GM19463 (cell line): ENCODE results near the gene PACRG.
"Not testable (repeated sequence)": the region's sequence is repeated elsewhere in the genome, so short reads cannot be mapped to it uniquely, and the experiment has no call there.

ENCODE experiments used
- ATAC-seq: cut with Tn5 transposase; IDR thresholded peaks from one replicate; pipeline ENCODE4 v1.9.1; 2021; ENCODE audit warnings: mild to moderate bottlenecking, moderate library complexity; ENCODE audit not compliant: unreplicated experiment

Gene PACRG

DNA sequence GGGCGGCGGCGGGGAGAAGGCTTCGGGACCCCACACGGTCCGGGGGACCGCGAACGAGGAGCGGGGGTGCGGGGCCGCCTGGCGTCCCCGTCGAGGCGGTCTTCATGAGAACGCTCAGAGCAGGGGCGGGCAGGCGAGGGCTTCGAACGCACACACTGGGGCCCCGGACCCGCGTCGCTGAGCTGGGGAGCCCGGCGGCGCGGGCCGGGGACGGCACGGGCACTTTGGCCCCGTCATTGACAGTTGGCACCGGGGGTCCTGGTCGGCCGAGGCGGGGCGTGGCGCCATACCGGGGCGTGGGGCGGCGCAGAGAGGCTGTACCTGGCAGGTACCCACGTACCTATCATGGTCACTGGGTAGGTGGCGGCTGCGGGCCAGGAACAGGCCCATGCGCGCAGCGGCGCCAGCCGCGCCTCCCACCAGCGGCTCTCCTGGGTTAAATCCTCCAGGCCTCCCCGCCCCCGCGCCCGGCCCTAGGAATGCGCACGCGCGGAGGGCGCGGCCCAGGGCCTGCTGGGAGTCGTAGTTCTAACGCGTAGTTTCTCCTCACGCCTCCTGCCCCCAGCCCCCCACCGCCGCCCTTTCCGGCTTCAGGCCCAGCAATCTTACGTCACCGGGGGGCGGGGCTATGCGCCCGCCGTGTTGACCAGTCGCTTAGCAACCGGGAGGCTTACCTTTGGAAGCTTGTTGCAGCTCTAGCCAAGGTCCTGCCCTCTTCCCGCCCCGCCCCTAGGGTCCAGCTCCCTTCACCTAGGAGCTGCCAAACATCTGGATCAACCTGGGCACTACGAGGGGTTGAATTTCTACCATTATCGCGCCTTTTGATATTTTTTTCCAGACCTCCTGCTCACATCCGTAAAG lies at the start of gene PACRG, which contains the start of gene PRKN:
Gene PACRG (plus strand): TSS at position 653 of the 861 bp plus-strand sequence.
Gene PRKN (minus strand): TSS at position 445 of the 861 bp plus-strand sequence.
- peak; percentile 97 for ATAC-seq

DNA sequence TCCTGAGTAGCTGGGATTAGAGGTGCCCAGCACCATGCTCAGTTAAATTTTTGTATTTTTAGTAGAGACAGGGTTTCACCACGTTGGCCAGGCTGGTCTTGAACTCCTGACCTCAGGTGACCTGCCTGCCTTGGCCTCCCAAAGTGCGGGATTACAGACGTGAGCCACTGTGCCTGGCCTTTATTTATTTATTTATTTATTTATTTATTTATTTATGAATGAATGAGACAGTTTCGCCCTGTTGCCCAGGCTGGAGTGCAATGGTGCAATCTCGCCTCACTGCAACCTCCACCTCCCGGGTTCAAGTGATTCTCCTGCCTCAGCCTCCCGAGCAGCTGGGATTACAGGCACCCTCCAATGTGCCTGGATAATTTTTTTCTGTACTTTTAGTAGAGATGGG lies 48.9 kb upstream of the PACRG start:
- not testable (repeated sequence) for ATAC-seq

DNA sequence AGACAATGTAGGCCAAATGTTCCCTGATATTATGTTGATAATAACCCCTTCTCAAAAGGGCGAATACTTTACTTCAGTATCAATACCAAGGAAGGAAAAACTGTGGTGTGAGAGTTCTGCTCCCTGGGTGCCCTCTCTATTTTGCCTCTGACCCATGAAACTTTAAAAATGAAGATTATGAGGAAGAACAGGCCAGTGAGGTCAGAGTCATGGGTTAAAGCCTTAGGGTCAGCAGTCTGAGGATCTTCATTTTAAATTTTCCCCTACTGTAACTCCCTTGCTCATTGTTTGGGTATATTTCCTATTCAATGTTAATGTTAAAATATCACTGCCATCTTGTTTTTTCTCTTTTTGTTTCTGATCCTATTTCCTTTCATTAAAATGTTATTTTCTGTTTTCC lies 48.1 kb upstream of the PACRG start:
- ATAC-seq = no peak

DNA sequence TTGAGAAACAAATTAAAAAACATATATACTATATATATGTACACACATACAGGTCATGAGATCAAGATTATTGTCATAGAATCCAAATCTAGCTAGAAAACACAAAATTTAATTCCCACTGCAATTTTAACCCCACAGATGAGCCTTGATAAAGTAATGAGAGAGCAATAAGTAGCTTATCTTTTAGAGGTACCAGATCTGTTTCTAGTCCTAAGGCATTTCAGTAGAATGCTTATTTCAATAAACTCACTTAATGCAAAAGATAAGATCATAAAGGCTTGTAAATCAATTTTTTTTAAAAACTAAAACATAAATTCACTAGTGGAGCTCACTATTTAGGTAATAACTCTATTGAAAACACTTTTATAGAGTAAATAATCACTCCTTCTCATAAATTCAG lies 47.4 kb upstream of the PACRG start:
- no peak for ATAC-seq

DNA sequence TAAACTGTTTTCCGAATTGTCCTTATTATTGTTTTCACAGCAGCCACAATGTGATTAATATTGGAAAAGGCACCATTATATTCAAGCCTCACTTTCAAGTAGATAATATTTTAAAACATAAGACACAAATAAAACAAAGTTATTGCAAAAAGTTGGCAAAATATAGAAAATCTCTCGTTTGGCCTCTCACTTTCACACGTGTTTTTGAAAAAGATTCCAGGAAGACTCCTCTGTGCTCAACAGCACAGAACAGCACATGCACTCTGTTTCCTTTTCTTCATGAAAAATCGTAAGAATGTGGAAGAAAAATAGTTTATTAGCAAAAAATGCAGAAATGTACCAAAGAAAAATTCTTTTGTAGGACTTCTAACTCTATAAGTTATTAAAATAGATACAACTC lies 46.9 kb upstream of the PACRG start:
- no peak for ATAC-seq

DNA sequence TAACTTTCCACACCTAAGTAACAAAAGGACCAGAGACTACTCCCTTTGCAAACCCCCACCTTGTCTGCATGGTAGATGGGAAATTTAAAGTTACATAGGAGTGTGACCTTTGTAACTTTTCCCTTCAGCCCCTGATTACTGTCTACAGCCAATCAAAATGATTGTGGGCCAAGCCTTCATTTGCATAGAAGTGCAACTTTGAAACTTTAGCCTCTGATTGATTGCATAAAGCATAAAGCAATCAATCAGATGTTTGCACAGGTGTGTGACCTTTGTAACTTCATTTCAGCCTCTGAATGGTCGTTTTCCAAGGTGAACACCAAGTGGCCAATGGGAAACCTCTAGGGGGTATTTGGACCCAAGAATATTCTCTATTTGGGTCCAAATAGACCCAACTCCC lies 46.3 kb upstream of the PACRG start:
- no peak for ATAC-seq

DNA sequence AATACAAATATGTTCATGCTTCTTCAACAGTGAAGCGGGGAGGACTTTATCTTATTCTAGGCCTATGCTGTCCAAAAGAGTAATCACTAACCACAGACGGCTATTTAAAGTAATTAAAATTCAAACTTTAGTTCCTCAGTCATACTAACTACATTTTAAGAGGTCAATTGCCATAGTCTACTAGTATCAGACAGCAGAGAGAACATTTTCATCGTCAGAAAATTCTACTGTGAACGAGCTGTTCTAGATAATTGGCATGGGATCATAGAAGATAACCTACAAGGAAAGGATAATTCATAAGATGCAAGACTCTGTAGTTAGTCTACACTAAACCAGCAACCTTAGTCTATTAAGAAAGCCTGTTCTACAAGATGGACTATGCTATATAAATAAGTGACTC lies 44.6 kb upstream of the PACRG start:
- no peak for ATAC-seq

DNA sequence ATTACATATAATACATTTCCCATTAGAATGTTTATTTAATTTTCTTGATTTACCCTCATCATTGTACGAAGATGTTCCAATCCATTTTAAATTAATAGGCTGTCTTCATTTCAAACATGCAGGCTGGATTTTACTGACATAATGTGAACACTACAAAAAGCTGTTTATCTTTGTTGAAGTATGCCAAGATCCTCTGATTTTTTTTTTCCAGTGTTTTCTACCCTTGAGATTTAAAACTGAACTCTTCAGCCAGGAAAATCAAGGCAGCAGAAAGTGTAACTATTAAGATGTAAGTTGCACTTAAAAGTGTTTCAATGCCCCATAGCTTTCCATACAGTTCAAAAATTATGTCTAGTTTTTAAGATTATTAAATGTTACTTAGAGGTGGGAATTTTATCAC lies 43.7 kb upstream of the PACRG start:
- ATAC-seq = no peak

DNA sequence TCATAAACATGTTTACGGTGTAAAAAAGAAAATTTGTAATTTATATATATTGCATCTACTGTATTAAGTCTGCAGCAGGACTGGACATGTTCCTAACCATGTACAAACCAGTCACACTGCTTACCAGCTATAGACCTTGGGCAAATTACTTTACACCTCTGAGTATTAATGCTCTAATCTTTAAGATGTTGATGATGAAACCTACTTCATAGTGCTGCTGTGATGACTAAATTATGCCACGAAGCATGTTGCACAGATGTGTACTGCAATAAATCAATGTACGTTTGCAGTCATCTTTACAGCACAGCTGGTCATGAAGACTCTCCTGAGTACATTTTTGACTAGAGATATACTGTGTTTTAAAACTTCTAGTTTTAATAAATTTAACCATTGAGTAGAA lies 42.8 kb upstream of the PACRG start:
- ATAC-seq = no peak

DNA sequence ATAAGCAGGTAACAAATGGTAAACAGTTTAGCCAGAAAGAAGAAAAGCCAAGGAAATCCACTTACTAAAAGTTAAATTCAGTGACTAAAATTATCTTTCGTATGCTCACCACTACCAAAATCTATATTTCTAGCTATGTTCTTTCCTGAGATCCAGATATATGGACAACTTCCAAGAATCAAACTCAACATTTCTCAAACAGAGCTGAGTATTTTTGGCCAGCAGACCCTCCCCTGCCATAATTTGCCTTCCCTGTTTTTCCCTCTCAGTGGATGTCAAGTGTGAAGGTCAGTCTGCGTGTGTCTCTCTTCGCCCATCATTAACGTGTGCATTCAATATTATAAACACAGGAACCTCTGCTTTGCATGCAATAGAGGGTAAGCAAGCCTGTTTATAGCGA lies 42.2 kb upstream of the PACRG start:
- no peak for ATAC-seq

DNA sequence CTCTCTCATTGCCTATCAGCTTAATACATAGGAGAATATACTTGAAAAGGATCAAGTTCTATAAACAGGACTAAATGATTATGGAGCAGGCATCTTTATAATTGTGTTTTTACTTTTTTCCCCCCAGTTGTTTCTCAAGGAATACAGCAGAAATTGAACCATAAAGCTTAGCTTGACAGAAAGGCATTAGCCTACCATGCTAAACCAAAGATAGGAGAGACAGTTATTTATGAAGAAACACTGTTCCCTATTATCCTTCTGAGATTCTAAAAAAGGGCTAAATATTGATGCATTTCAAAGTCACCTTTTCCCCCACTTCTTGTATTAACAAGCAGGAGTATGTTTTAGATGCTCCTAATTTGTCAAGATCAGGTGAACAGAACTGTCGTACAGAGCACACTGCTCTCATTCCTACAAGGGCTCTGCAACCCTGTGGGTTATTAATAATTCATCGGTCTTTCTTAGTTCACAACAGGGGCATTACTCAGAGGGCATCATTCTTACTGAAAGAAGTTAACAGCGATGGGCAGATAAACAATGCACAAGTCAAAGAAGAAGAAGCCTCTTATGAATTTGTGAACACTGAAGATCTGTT lies 38.9 kb upstream of the PACRG start:
- ATAC-seq = no peak

DNA sequence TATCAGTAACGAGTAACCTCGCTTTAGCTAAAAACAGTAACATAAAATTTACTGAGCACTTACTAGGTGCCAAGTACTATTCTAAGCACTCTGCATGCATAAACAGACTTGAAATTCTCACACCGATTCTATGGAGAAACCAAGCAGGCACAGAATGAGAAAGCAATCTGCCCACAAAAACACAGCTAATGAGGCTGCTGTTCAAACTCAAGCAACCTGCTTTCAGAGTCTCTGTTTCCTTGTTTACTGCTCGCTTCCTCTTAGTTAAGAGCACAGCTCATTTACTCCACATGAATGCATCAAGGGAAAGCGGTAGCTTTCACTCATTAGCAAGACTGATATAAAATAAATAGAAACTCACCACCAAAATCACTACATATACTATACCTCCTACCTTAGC lies 37.6 kb upstream of the PACRG start:
- ATAC-seq = no peak

DNA sequence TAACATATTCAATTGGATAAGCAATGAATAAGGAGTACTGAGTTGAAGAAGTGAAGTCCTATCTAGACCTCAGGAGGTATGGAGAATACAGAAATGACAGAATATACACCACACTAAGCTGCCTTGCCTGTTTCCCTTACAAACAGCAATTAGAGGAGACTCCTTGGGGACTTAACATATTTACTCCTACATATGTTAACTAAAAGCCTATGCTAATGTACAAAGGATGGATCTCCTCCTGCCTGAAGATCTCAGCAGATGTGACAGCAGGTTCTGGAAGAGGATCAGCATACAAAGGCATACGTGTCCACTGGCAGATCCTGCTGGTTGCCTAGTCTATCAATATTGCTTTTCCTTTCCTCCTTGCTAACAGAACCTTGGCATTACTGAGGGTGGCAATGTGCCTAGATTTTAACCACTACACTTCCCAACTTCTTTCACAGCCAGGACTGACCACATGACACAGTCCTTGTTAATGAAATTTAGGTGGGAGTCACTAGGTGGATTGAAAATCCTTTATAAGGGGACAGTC lies 29.8 kb upstream of the PACRG start:
- no peak for ATAC-seq

DNA sequence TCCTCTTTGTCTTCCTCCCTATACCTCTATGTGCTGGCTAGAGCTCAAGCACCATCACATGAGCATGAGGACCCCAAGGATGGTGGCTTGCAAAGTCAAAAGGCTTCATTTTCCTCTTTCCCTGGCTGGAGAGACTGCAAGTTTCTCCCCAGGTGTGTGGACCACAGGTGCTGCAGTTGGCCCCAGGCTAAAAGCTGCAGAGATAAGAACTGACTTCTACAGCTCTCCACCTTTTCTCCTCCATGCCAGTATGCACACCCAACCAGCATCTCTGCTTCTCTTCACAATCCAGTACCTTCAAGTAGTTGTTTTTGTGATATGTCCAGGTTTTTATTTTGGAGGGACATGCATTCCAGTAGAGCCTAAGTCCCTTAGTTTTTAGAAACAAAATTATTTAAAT lies 29.3 kb upstream of the PACRG start:
- no peak for ATAC-seq

DNA sequence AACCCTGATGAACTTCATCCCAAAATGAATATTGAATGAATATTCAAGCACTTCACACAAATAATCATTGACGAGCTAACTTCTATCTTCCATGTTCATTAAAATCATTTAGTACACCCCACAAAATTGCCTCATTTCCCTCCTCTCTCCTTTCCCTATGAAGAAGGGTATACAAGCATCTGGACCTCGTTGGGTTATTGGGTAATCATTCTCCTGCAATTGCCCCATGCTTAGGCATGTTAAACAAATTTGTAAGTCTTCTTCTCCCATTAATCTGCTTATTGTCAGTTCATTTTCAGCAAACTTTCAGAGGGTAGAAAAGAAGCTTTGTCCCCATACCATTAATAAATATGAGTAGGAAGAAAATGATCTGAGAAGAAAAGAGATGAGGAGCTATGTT lies 27.8 kb upstream of the PACRG start:
- no peak for ATAC-seq

DNA sequence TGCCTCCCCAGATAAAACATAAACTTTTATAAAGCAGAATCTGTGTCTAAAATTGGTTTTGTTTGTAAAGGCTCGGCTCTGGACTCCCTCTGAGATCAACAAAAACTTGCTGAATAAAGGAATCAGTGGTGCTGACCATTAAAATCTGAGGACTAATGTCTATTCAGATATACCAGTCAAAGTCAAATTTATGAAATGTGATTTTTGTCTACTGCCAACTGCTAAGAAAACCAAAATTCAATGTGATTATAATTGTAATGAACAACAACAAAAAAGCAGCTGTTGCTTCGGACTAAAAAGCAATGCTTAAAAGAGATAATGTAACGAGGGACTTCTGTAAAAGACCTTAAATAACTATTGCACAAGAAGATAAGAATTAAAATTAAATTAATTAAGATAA lies 26.8 kb upstream of the PACRG start:
- ATAC-seq = no peak

DNA sequence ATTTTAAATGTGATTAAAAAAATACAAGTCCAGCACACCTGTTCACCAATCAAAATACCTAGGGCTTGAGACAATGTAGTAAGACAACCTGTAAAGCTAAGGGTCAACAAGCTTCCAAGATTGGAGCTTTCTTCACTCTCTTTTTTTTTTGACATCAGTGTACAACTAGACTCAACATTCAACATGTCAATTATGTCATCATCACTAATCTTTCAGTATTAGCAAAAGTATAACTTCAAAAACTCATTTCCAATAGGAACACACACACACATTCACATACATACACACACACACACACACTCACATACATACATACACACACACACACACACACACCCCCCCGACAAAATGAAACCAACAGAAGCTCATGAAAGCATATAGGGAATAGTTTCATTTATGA lies 26.2 kb upstream of the PACRG start:
- no peak for ATAC-seq

DNA sequence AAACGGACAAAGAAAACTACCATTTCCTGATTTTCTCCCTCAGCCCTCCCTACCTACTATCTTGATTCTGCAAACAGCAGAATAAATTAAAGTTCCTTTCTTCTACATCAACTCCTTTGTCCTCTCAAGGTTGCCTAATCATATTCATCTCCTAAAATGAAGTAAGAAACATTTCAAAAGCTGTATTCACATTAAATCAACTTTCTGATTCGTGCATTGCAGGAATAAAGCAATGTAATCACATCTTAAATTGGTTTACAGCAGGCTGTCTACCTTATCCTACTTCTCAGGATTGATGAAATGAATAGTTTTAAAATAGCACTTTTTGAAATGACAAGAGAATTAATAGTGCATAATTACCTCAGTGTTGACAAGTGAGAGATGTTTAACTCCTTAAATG lies 25.3 kb upstream of the PACRG start:
- no peak for ATAC-seq

DNA sequence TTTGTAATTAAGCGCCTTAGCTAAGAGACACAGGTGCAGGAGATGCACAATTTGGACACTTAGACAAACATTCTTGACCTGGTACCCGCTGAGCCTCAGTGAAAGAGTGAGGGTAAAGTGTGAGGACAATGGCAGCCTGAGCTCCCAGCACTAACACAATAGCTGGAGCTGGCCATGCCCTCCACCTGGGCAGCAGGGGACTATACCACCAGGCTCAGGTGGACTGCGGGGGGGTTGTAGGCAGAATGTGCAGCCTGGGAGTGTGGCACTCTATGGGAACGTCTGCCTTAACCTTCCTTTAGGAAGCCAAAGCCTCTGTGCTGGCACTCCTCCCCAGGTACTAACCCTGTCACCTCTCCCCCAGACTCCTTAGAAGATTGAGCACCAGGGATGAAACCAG lies 23.8 kb upstream of the PACRG start:
- no peak for ATAC-seq

DNA sequence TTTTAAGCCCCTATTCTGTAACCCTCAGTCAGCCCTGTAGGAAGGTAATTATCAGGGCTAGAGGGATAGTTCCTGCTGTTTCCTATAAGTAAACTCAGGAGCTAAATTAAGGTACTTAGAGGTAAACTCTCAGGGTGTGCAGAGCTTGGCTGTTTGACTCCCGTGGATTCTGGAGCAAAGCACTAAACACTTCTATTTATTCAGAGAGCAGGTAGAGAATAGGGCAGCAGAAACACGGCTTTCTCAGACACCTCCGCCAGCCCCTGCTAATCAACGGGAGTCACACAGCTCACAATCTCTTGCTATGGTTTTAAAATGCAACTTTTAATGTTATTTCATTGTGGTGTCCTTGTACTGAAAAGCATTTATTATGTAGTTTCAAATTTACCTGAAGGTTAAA lies 22.0 kb upstream of the PACRG start:
- no peak for ATAC-seq

DNA sequence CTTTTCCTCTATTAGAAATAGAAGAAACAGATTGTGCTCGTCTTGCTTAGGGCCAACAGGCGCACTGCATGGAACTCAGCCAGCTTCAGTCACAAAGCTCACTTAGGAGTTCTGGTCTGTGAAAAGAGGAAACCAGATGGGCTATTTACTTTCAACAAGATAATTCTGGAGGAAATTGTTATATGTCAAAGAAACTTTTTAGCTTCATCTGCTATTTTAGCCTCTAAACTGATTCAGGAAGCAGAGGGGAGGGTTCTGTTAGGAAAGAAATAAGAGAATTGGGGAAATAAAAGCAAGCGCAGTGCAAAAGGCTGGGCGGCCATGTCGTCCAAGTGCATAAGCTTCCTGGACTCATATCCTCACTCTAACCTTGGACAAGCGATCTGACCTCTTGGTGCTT lies 21.5 kb upstream of the PACRG start:
- ATAC-seq = no peak

DNA sequence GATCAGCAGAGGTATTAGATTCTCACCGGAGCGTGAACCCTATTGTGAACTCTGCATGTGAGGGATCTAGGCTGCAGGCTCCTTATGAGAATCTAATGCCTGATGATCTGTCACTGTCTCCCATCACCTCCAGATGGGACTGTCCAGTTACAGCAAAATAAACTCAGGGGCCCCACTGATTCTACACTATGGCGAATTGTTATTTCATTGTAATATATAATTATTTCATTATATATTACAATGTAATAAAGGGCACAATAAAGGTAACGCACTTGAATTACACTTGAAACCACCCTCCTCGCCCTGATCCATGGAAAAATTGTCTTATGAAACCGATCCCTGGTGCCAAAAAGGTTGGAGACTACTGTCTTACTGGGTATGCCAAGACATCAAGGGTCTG lies 18.8 kb upstream of the PACRG start:
- ATAC-seq = no peak
